ENCODE results near the gene JAZF1.

DNA sequence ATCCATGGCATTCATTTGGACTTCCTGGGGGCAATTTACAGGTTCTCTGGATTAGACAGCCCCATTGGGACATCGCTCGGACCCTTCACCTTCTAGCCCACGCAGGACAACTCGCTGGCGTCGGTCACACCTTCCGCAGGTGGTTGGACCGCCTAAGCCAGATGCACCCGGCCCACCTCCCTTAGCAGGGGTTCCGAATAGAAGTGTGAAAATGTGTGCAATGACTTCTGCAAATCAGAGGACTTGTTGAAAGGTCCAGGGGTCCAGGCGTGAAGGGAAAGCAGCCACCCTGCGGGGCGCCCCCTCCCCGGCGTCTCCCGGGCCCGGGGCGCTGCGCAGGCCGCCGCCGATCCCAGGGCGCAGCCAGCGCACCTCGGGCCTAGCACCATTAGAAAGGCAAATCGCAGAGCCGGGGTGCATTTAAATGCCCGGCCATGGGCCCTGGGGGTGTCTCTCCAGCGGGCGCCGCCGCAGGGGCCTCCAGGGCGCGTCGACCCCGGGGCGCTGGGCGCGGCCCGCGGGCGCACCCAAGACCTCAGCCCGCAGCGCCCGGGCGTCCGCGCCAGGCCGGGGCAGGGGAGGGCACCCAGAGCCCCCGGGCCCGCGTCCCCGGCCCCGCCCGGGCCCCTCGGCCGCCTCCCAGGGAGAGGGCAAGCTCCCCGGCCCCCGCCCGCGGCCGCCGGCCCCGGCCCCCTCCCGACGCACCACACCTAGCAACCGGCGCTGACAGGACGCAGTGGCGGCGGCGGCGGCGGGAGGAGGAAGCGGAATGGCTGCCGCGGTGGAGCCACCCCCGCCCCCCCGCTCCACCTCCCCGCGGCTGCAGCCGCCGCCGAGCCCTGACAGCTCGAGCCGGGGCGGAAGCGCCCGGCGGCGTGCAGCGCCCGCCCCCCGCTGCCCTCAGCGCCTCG is 1.2 kb downstream of the JAZF1 start:
- TF ChIP-seq RAD21 (IDR thresholded peaks at IDR 0.05; ENCODE audit: low read length) = no peak
- peak; percentile 92; the same call in 1 of the 2 replicates for TF ChIP-seq MAZ (IDR thresholded peaks at IDR 0.05; ENCODE audit: borderline replicate concordance, low read depth, low read length)
- no peak for TF ChIP-seq POLR2A (IDR thresholded peaks at IDR 0.05; ENCODE audit: low read depth, low read length)

Measured in IMR-90 (cell line).